HEK293 (cell line): ENCODE data around the gene DDIT3.
A peak's percentile ranks its signal among the peaks of the same experiment; 100 is the strongest.

Source experiments
- CTCF ChIA-PET: fragments of 350-600 bp; formaldehyde crosslinking; extraction: SDS; loops from one replicate; lab custom pipeline; 2021; ENCODE audit warnings: antibody characterized with exemption; lab: Yijun Ruan, JAX
- POLR2A ChIA-PET: fragments of 300-600 bp; formaldehyde crosslinking; extraction: SDS; loops from one replicate; lab custom pipeline; 2020; ENCODE audit warnings: antibody characterized with exemption, inconsistent platforms; lab: Yijun Ruan, JAX
- H3K27ac ChIP-seq: fragments of 200-500 bp; sonication (Bioruptor generic); 2 replicates; pipeline ENCODE4 v1.5.1; 2014; ENCODE audit warnings: low read depth, low read length, control low read depth, inconsistent platforms; ENCODE audit errors: extremely low read depth
- H3K36me3 ChIP-seq, 2 experiments: fragments of 200-500 bp in 1 of 2; sonication (Bioruptor generic) in 1 of 2; 1 replicate in 1 of 2; 2 replicates in 1 of 2; pipeline ENCODE4 v1.5.1; 2014 to 2017; ENCODE audit warnings: inconsistent platforms in 2 of 2, low read length in 2 of 2; ENCODE audit not compliant: control insufficient read depth in 2 of 2, insufficient read depth in 1 of 2
- H3K4me1 ChIP-seq: fragments of 200-500 bp; sonication (Bioruptor generic); 2 replicates; pipeline ENCODE4 v1.5.1; 2014; ENCODE audit warnings: mild to moderate bottlenecking, low read length, inconsistent platforms; ENCODE audit not compliant: control insufficient read depth, insufficient read depth
- H3K4me3 ChIP-seq: 2 replicates; pipeline ENCODE4 v1.5.1; 2011; ENCODE audit warnings: low read depth, mild to moderate bottlenecking, control low read depth, low read length, moderate library complexity
- H3K9me3 ChIP-seq: fragments of 200-500 bp; sonication (Bioruptor generic); 2 replicates; pipeline ENCODE4 v1.5.1; 2014; ENCODE audit warnings: low read depth, low read length, inconsistent platforms; ENCODE audit not compliant: control insufficient read depth, insufficient read depth
- SP7 ChIP-seq: fragments of 450-650 bp; formaldehyde crosslinking; IDR thresholded peaks from 2 replicates; pipeline ENCODE4 v1.5.1; 2016; ENCODE audit warnings: missing biosample characterization, missing genetic modification characterization
- ZBTB44 ChIP-seq: fragments of 450-650 bp; IDR thresholded peaks from 2 replicates; pipeline ENCODE4 v1.5.1; 2018; ENCODE audit warnings: missing biosample characterization, mild to moderate bottlenecking, missing genetic modification characterization
- ZEB2 ChIP-seq: fragments of 450-650 bp; formaldehyde crosslinking; IDR thresholded peaks from 2 replicates; pipeline ENCODE4 v1.5.1; 2016; ENCODE audit warnings: missing biosample characterization, missing genetic modification characterization
- ZIC2 ChIP-seq: fragments of 450-650 bp; formaldehyde crosslinking; IDR thresholded peaks from 2 replicates; pipeline ENCODE4 v1.5.1; 2016; ENCODE audit warnings: missing biosample characterization, missing genetic modification characterization
- ZNF335 ChIP-seq: fragments of 450-650 bp; formaldehyde crosslinking; conservative IDR thresholded peaks from 2 replicates; pipeline ENCODE4 v1.5.1; 2016; ENCODE audit warnings: missing biosample characterization, missing genetic modification characterization
- ZNF416 ChIP-seq: fragments of 450-650 bp; formaldehyde crosslinking; IDR thresholded peaks from 2 replicates; pipeline ENCODE4 v1.5.1; 2016; ENCODE audit warnings: missing biosample characterization, missing genetic modification characterization
- ZNF623 ChIP-seq: fragments of 450-650 bp; formaldehyde crosslinking; IDR thresholded peaks from 2 replicates; pipeline ENCODE4 v1.5.1; 2016; ENCODE audit warnings: missing biosample characterization, missing genetic modification characterization
- ZNF768 ChIP-seq: fragments of 450-650 bp; formaldehyde crosslinking; IDR thresholded peaks from 2 replicates; pipeline ENCODE4 v1.5.1; 2018; ENCODE audit warnings: missing biosample characterization, mild to moderate bottlenecking, missing genetic modification characterization

DDIT3 gene

GRCh38 chr12:57469296-57470164, 50.8 kb downstream of the DDIT3 start:
- Histone ChIP-seq H3K4me1 (no peaks in the 10 kb centered on the region), H3K36me3 (no peaks in the 10 kb centered on the region), H3K9me3 (no peaks in the 10 kb centered on the region)
- CTCF ChIA-PET, result interaction anchor here (0.7 to 1.3 kb wide), 5 partner anchors 11 to 140 kb away, joined by 3 to 9 read pairs (median 5); partner anchors contain the start of gene GLI1
- TF ChIP-seq ZBTB44 (tag by site-specific recombination) (no peak), ZNF335 (peak; percentile 30)
- TF ChIP-seq, all 188 proteins: peak for 1
- POLR2A ChIA-PET, result no interaction called here
- Histone ChIP-seq H3K27ac (no peak overlapping the region), H3K4me3 (no peak overlapping the region)

- Histone ChIP-seq H3K36me3 (no peaks in the 10 kb centered on the region), H3K27ac (no peak overlapping the region), H3K4me1 (no peaks in the 10 kb centered on the region), H3K4me3 (no peak overlapping the region), H3K9me3 (no peaks in the 10 kb centered on the region)
- TF ChIP-seq ZIC2, result peak; percentile 44; the same call in 1 of the 2 replicates
- no peak for TF ChIP-seq SP7 (tag by site-specific recombination)
- POLR2A ChIA-PET, result no interaction called here
- CTCF ChIA-PET, result interaction anchor here (0.9 to 1.2 kb wide), 2 partner anchors 9 to 13 kb away, joined by 3 to 5 read pairs; partner anchors contain the start of gene INHBE
These were observed 52.4 kb downstream of the DDIT3 start for GRCh38 chr12:57467915-57468314.

GRCh38 chr12:57467212-57467874, 53.0 kb downstream of the DDIT3 start:
- Histone ChIP-seq H3K9me3 (no peaks in the 10 kb centered on the region), H3K4me3 (no peak overlapping the region), H3K36me3 (no peaks in the 10 kb centered on the region), H3K27ac (no peak overlapping the region), H3K4me1 (no peaks in the 10 kb centered on the region)
- CTCF ChIA-PET, result interaction anchor here (1.2 kb wide), 1 partner anchor 9 kb away, joined by 5 read pairs; no protein-coding TSS in a partner anchor
- TF ChIP-seq ZNF768 (no peak), ZNF623 (tag by site-specific recombination) (no peak), ZEB2 (tag by site-specific recombination) (no peak), ZNF416 (tag by site-specific recombination) (no peak)
- POLR2A ChIA-PET, result no interaction called here
